HL-60 (cell line): ENCODE measurements around the gene GALNT12.

Source experiments
- CTCF ChIP-seq: IDR thresholded peaks from one replicate; pipeline ENCODE4 v1.5.1; 2011; ENCODE audit warnings: low read length, control low read depth, inconsistent platforms; ENCODE audit not compliant: insufficient read depth
- POLR2AphosphoS5 ChIP-seq: IDR thresholded peaks from 2 replicates; pipeline ENCODE4 v1.6.1; 2012; ENCODE audit warnings: low read depth
- REST ChIP-seq: IDR thresholded peaks from 2 replicates; pipeline ENCODE4 v1.6.1; 2012; ENCODE audit warnings: low read depth; ENCODE audit not compliant: insufficient replicate concordance
- SPI1 ChIP-seq: IDR thresholded peaks from 2 replicates; pipeline ENCODE4 v1.6.1; 2012; ENCODE audit warnings: low read depth, mild to moderate bottlenecking, borderline replicate concordance

GRCh38 chr9:98832768-98833089, 25.3 kb downstream of the GALNT12 start:
- TF ChIP-seq CTCF (no peak), REST (no peak), SPI1 (no peak), POLR2AphosphoS5 (no peak)
